HepG2 (cell line): ENCODE results near the gene KRTAP10-9.

Experiments
- CTCF ChIP-seq: sonication (generic); formaldehyde crosslinking; IDR thresholded peaks from 2 replicates; pipeline ENCODE4 v1.5.0; 2020; ENCODE audit warnings: mild to moderate bottlenecking, missing genetic modification reagents, moderate library complexity
- EZH2 ChIP-seq: conservative IDR thresholded peaks from 2 replicates; pipeline ENCODE4 v1.6.1; 2012; ENCODE audit warnings: mild to moderate bottlenecking, low read depth, low read length, moderate library complexity

DNA sequence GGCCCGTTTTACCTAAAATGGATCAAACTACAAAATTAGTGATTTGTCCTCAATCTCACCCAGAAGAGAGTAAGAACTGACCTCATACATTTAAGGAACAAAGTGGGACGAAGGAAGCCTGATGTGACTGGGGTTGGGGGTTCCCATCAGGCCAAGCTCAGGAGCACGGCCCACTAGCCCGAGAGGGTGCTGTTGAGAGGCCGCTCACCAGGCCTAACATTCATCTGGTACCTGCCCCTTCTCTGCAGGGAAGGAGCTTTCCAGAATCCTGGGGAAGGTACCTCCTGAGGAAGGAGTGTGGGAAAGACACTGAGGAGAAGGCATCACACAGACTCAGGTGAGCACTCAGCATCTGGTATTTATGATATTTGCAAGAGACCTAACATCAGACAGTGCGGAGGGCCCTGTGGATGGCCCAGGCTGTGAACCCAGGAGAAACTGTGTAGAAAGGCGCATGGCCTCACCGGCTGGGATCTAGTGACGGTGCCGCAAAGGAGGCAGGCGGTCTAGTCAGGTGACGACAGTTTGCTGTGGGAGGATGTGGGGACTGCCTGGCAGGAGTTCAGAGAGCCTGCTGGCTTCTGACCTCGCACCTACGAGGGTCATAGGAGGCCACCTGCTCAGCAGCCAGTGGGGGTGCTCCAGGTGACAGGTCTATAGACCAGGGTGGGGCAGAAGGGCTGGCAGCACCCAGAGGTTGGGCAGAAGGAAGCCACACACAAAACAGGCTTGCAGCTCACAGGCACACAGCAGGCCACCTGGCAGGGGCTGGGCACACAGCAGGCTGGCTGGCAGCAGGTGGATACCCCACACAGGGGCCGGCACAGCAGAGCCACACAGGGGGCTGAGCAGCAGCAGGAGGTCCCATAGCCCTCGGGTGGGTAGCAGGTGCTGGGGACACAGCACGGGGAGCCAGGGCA lies 27.0 kb downstream of the KRTAP10-9 start:
- TF ChIP-seq EZH2 (no peak), CTCF (CRISPR knock-in tag) (no peak)
